K562 (cell line): ENCODE results near the gene IGSF9. TPM values are rescaled to one million over a fixed set of nuclear protein-coding genes. Genes with fewer than 3 reads are reported as not detected.
A peak's percentile ranks its signal among the peaks of the same experiment; 100 is the strongest.

Experiments used
- ATAC-seq: fragments of 200-7000 bp; cut with Tn5 transposase; 3 replicates; pipeline ENCODE4 v1.9.1; 2020; ENCODE audit warnings: moderate library complexity
- BruUV-seq: library from RNA; stranded (reverse); fragments of 400-500 nt; replicated peaks from 2 replicates; lab custom pipeline; 2021; lab: Mats Ljungman, UMichigan
- CTCF ChIA-PET: fragments of 300-600 bp; formaldehyde crosslinking; extraction: SDS; loops from one replicate; lab custom pipeline; 2021; ENCODE audit warnings: low intra/inter-chr PET ratio; lab: Yijun Ruan, JAX
- POLR2A ChIA-PET: fragments of 300-600, 350-650 bp; sonication (Branson Sonifier 250); formaldehyde crosslinking; extraction: SDS; loops from one replicate; lab custom pipeline; 2021; ENCODE audit warnings: antibody characterized with exemption, inconsistent platforms; lab: Yijun Ruan, JAX
- DNase-seq, 4 experiments: peaks; one replicate each; pipeline versions ENCODE4 v3.0.0 to v3.0.0-alpha.2; 2011 to 2018; ENCODE audit warnings: low spot score in 3 of 4, mixed read lengths in 3 of 4; ENCODE audit errors: extremely low read depth in 1 of 4
- FAIRE-seq: peaks from 2 replicates; lab custom pipeline; 2011; peaks lifted over from hg19 to GRCh38; lab: Jason Lieb, UNC
- H2AFZ ChIP-seq: 2 replicates; pipeline ENCODE4 v1.6.0; 2011; ENCODE audit warnings: low read depth, low read length, control low read depth, inconsistent platforms
- H3K27ac ChIP-seq: fragments of 200-600 bp; 3 replicates; pipeline ENCODE4 v1.8.0; 2011; ENCODE audit warnings: low read depth, mild to moderate bottlenecking, control low read depth, inconsistent platforms, low read length, moderate library complexity, mixed read lengths; ENCODE audit errors: extremely low read depth
- H3K27me3 ChIP-seq, 2 experiments: fragments of 300-600 bp in 1 of 2; 2 replicates in 1 of 2; 3 replicates in 1 of 2; pipeline versions ENCODE4 v1.6.0 to v1.8.0; 2011; ENCODE audit warnings: inconsistent platforms in 2 of 2, low read length in 2 of 2, mild to moderate bottlenecking in 1 of 2, mixed read lengths in 1 of 2, moderate library complexity in 1 of 2; ENCODE audit not compliant: control insufficient read depth in 2 of 2, insufficient read depth in 2 of 2
- H3K36me3 ChIP-seq: fragments of 300-600 bp; 3 replicates; pipeline ENCODE4 v1.8.0; 2011; ENCODE audit warnings: mild to moderate bottlenecking, low read length, inconsistent platforms; ENCODE audit not compliant: control insufficient read depth, insufficient read depth
- H3K4me1 ChIP-seq, 2 experiments: fragments of 200-600 bp in 1 of 2; replicated peaks in 1 of 2; 2 replicates in 1 of 2; 3 replicates in 1 of 2; pipeline versions ENCODE4 v1.5.1 to v1.8.0; 2011; ENCODE audit warnings: inconsistent platforms in 2 of 2, low read length in 2 of 2, mild to moderate bottlenecking in 1 of 2, mixed read lengths in 1 of 2, moderate library complexity in 1 of 2; ENCODE audit not compliant: control insufficient read depth in 2 of 2, insufficient read depth in 2 of 2
- H3K4me2 ChIP-seq: 2 replicates; pipeline ENCODE4 v1.6.1; 2011; ENCODE audit warnings: low read length, control low read depth, inconsistent platforms, mixed read lengths; ENCODE audit not compliant: insufficient read depth
- H3K4me3 ChIP-seq: fragments of 200-600 bp; sonication (generic), shearing (Covaris generic); 2 replicates; pipeline ENCODE4 v1.5.1; 2016; ENCODE audit warnings: control low read depth, inconsistent platforms
- H3K79me2 ChIP-seq: fragments of 200-600 bp; 3 replicates; pipeline ENCODE4 v1.8.0; 2011; ENCODE audit warnings: low read length, inconsistent platforms; ENCODE audit not compliant: control insufficient read depth, insufficient read depth
- H3K9ac ChIP-seq, 2 experiments: 2 replicates each; pipeline versions ENCODE4 v1.6.0 to v1.6.1; 2011; ENCODE audit warnings: low read depth in 2 of 2, low read length in 2 of 2, control low read depth in 1 of 2, inconsistent platforms in 1 of 2, mild to moderate bottlenecking in 1 of 2, mixed read lengths in 1 of 2; ENCODE audit not compliant: insufficient read depth in 1 of 2
- H3K9me1 ChIP-seq: one replicate; pipeline ENCODE4 v1.6.0; 2011; ENCODE audit warnings: inconsistent platforms, mild to moderate bottlenecking, low read length, moderate library complexity; ENCODE audit not compliant: control insufficient read depth, insufficient read depth
- H3K9me3 ChIP-seq: replicated peaks from 2 replicates; pipeline ENCODE4 v1.5.1; 2011; ENCODE audit warnings: low read depth, low read length, inconsistent platforms; ENCODE audit not compliant: control insufficient read depth, insufficient read depth
- H4K20me1 ChIP-seq: replicated peaks from 2 replicates; pipeline ENCODE4 v1.6.1; 2011; ENCODE audit warnings: low read length, inconsistent platforms, mixed read lengths; ENCODE audit not compliant: control insufficient read depth, insufficient read depth
- BRD9 ChIP-seq: fragments of 450-650 bp; IDR thresholded peaks from 2 replicates; pipeline ENCODE4 v1.6.1; 2018; ENCODE audit warnings: low read depth; ENCODE audit not compliant: partially characterized antibody
- CBFA2T2 ChIP-seq: fragments of 450-650 bp; conservative IDR thresholded peaks from 2 replicates; pipeline ENCODE4 v1.6.1; 2017; ENCODE audit warnings: mild to moderate bottlenecking
- CSDE1 ChIP-seq, 2 experiments: fragments of 450-650 bp; IDR thresholded peaks; 2 replicates each; pipeline ENCODE4 v1.6.1; 2016; ENCODE audit warnings: mild to moderate bottlenecking in 1 of 2
- FOXJ3 ChIP-seq: sonication (generic); formaldehyde crosslinking; IDR thresholded peaks from 2 replicates; pipeline ENCODE4 v1.4.0; 2020; ENCODE audit warnings: mild to moderate bottlenecking, missing genetic modification reagents
- HDAC8 ChIP-seq: fragments of 450-650 bp; IDR thresholded peaks from 2 replicates; pipeline ENCODE4 v1.6.1; 2016; ENCODE audit warnings: mild to moderate bottlenecking, missing genetic modification characterization, moderate library complexity, missing compliant biosample characterization
- MCM5 ChIP-seq: fragments of 450-650 bp; IDR thresholded peaks from 2 replicates; pipeline ENCODE4 v1.6.1; 2016; ENCODE audit warnings: low read depth
- MYC ChIP-seq, 2 experiments: fragments of 250-450 bp in 1 of 2; sonication (Bioruptor Pico) in 1 of 2; IDR thresholded peaks; 2 replicates each; pipeline versions ENCODE4 v1.5.1 to v1.6.1; 2012 to 2021; ENCODE audit warnings: low read depth in 2 of 2, borderline replicate concordance in 1 of 2, improper control_type of control experiment in 1 of 2, low read length in 1 of 2, mild to moderate bottlenecking in 1 of 2, moderate library complexity in 1 of 2
- NEUROD1 ChIP-seq: fragments of 150-350 bp; IDR thresholded peaks from 2 replicates; pipeline ENCODE4 v1.6.1; 2014; ENCODE audit warnings: borderline replicate concordance, low read length, low read depth; ENCODE audit not compliant: partially characterized antibody
- PHF8 ChIP-seq: fragments of 200-600 bp; sonication (generic); IDR thresholded peaks from 2 replicates; pipeline ENCODE4 v1.6.1; 2012; ENCODE audit warnings: mixed run types, mild to moderate bottlenecking, inconsistent platforms, low read length, moderate library complexity, borderline replicate concordance
- RFX1 ChIP-seq: fragments of 450-650 bp; IDR thresholded peaks from 2 replicates; pipeline ENCODE4 v1.6.1; 2016; ENCODE audit warnings: mild to moderate bottlenecking, moderate library complexity
- SIN3A ChIP-seq, 2 experiments: fragments of 150-350 bp in 1 of 2; IDR thresholded peaks; 2 replicates each; pipeline ENCODE4 v1.6.1; 2011 to 2016; ENCODE audit warnings: borderline replicate concordance in 2 of 2, low read depth in 2 of 2, low read length in 2 of 2, mild to moderate bottlenecking in 2 of 2, moderate library complexity in 2 of 2; ENCODE audit not compliant: control insufficient read depth in 1 of 2
- ZBTB1 ChIP-seq: sonication (generic); formaldehyde crosslinking; IDR thresholded peaks from 2 replicates; pipeline ENCODE4 v1.8.1; 2023; ENCODE audit warnings: missing genetic modification reagents, low read depth, mild to moderate bottlenecking, borderline replicate concordance
- ZFX ChIP-seq: sonication (generic); formaldehyde crosslinking; IDR thresholded peaks from 2 replicates; pipeline ENCODE4 v1.8.0; 2022; ENCODE audit warnings: mild to moderate bottlenecking, missing genetic modification reagents, moderate library complexity
- WGBS: fragments of 100-300 bp; shearing (Covaris generic); methylation state at CpG from one replicate; pipeline ENCODE4 v1.1.6; 2016; ENCODE audit warnings: low coverage, mixed read lengths; ENCODE audit not compliant: insufficient coverage; ENCODE audit errors: missing lambda C conversion rate; 5-methylcytosine and 5-hydroxymethylcytosine counted together
- in situ Hi-C: fragments of 300-500 bp; cut with MboI; formaldehyde crosslinking; loops from 4 replicates; pipeline ENCODE4 v1.15.0; 2018; ENCODE audit warnings: inconsistent platforms, mixed read lengths
- intact Hi-C: fragments of 100-400 bp; cut with micrococcal nuclease; formaldehyde crosslinking; loops from 2 replicates; pipeline ENCODE4 v1.14.2; 2022
- polyA plus RNA-seq, 8 experiments: library from polyadenylated mRNA; depleted of rRNA in 4 of 8; stranded (reverse) in 5 of 8; unstranded in 3 of 8; fragments of >200 nt; fragmentation: Nextera tagmentation in 2 of 8; fragmentation: Illumina TruSeq in 1 of 8; extraction: Ambion mirVana in 2 of 8; extraction: Trizol in 1 of 8; gene quantifications; 2 replicates each; pipeline versions ENCODE4 v1.2.1 to v1.2.3, GENCODE V29; 2011 to 2014; ENCODE audit warnings: inconsistent platforms in 1 of 8, missing spikeins in 1 of 8
- total RNA-seq, 7 experiments: library from RNA; depleted of rRNA in 6 of 7; stranded (reverse); fragments of >200 nt in 6 of 7; fragmentation: Illumina TruSeq in 2 of 7; extraction: Trizol in 2 of 7; gene quantifications; 2 replicates each; pipeline versions ENCODE4 v1.2.1 to v1.2.3, GENCODE V29; 2011 to 2021; ENCODE audit warnings: low replicate concordance in 1 of 7
- TF ChIP-seq, protein P1 (sequence below): sonication (generic); formaldehyde crosslinking; IDR thresholded peaks from 2 replicates; pipeline ENCODE4 v1.8.0; 2022; ENCODE audit warnings: missing genetic modification reagents, mild to moderate bottlenecking, moderate library complexity, borderline replicate concordance
- TF ChIP-seq, protein P2 (sequence below): fragments of 200-800 bp; sonication (Bioruptor generic); IDR thresholded peaks from 2 replicates; pipeline ENCODE4 v1.6.1; 2017; ENCODE audit warnings: missing genetic modification characterization, missing compliant biosample characterization
- TF ChIP-seq, protein P3 (sequence below): fragments of 450-650 bp; formaldehyde crosslinking; IDR thresholded peaks from 2 replicates; pipeline ENCODE4 v1.4.0; 2020; ENCODE audit warnings: mild to moderate bottlenecking, moderate library complexity

Gene IGSF9
- total and polyA plus RNA-seq, 9 of the 15 experiments (the other 6 are each of a cell fraction or from before 2014, with no cell fraction given), result 0.03 to 0.29 (median 0.07) TPM; not detected in 1

DNA sequence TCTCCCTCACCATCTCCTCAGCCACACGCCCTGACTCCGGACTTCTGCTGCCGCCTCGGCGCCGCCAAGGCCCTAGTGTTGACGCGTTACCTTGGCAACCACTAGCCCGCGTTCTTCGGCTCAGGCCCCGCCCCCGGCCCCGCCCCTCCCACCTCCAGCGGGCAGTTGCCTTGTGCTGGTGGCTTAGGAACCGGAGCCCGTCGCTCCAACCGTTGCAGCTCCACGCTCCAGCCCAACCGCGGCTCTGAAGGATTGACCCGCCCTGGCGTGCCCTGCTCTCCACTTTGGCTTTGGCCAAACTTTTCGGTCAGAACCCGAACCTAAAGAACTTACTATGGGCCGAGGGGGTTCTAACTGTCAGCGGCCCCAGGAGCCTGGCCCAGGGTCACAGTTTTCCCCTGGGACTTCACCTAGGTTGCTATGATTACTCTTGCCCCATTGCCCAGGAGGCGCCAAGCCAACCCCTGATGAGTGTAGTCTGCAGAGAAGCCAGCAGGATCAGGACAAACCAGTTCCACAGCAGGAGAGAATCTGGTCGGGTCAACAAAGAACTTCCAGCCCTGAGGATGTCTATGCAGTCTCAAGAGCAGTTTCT, 45.2 kb downstream of the IGSF9 start, which contains the start of gene CFAP45:
TSS of gene CFAP45 (minus strand) at position 80 of the 595 bp plus-strand sequence. CDS start at position 13, 67 bp downstream.
- Histone ChIP-seq H3K27ac (peak within 1 kb of the TSS; percentile 60; the same call in 1 of the 3 replicates), H3K4me1 (peaks cover 18 to 30% of the 10 kb centered on the region in 2 experiments), H3K4me2 (peak within 1 kb of the TSS; percentile 50), H3K27me3 (no peaks in the 10 kb centered on the region), H3K4me3 (0 out of 2 replicates have a peak within 1 kb of the TSS, but pooled peaks have one; percentile 11), H2AFZ (peak within 1 kb of the TSS; percentile 88), H3K9me1 (no peaks in the 10 kb centered on the region), H3K79me2 (no peaks in the 10 kb centered on the region), H3K9ac (peak within 1 kb of the TSS; percentile 36 to 88), H3K9me3 (no peaks in the 10 kb centered on the region), H3K36me3 (no peaks in the 10 kb centered on the region), H4K20me1 (no peaks in the 10 kb centered on the region)
- 6% methylated on average over 27 of the region's 30 CpGs for WGBS
- ATAC-seq, result peak; percentile 98
- intact Hi-C loops, result loop anchor here (1.0 kb wide), 1 partner anchor 24 kb away; no protein-coding TSS in a partner anchor
- CTCF ChIA-PET, result no interaction called here
- in situ Hi-C loops, result no loop called here
- BruUV-seq, result no TSS peak
- FAIRE-seq, result peak; percentile 49
- peak; percentile 93 to 98 (median 96) for DNase-seq
- POLR2A ChIA-PET, result interaction anchor here (1.0 to 2.1 kb wide), 5 partner anchors 11 to 30 kb away, joined by 3 to 8 read pairs (median 4); partner anchors contain the start of gene TAGLN2
- TF ChIP-seq PHF8 (peak; percentile 25; the same call in 1 of the 2 replicates), BRD9 (no peak), NEUROD1 (peak; percentile 51), SIN3A (IDR thresholded peaks at IDR 0.05; ENCODE audit: borderline replicate concordance in 2 of 2, control insufficient read depth in 1 of 2, low read depth in 2 of 2, low read length in 2 of 2) (peak in 1 of 2 experiments; percentile 27; a peak in 1 of 4 replicates), ZFX (CRISPR knock-in tag) (peak; percentile 6; the same call in 1 of the 2 replicates), CSDE1 (IDR thresholded peaks at IDR 0.05) (peak in 1 of 2 experiments; percentile 70; a peak in 1 of 4 replicates), RFX1 (peak; percentile 97), CBFA2T2 (no peak), HDAC8 (tag) (no peak), MYC (IDR thresholded peaks at IDR 0.05; ENCODE audit: low read depth, low read length) (0 out of 2 replicates have a peak, but pooled peaks have one; percentile 21), MYC (CRISPR knock-in tag; IDR thresholded peaks at IDR 0.05; ENCODE audit: borderline replicate concordance, low read depth) (no peak), MCM5 (no peak), FOXJ3 (CRISPR knock-in tag) (peak; percentile 89), ZBTB1 (no peak)
- TF ChIP-seq, protein P1, sequence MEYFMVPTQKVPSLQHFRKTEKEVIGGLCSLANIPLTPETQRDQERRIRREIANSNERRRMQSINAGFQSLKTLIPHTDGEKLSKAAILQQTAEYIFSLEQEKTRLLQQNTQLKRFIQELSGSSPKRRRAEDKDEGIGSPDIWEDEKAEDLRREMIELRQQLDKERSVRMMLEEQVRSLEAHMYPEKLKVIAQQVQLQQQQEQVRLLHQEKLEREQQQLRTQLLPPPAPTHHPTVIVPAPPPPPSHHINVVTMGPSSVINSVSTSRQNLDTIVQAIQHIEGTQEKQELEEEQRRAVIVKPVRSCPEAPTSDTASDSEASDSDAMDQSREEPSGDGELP (CRISPR knock-in tag), result peak; percentile 42; the same call in 1 of the 2 replicates
- TF ChIP-seq, protein P2, sequence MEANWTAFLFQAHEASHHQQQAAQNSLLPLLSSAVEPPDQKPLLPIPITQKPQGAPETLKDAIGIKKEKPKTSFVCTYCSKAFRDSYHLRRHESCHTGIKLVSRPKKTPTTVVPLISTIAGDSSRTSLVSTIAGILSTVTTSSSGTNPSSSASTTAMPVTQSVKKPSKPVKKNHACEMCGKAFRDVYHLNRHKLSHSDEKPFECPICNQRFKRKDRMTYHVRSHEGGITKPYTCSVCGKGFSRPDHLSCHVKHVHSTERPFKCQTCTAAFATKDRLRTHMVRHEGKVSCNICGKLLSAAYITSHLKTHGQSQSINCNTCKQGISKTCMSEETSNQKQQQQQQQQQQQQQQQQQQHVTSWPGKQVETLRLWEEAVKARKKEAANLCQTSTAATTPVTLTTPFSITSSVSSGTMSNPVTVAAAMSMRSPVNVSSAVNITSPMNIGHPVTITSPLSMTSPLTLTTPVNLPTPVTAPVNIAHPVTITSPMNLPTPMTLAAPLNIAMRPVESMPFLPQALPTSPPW (CRISPR knock-in tag), result peak; percentile 63; the same call in 1 of the 2 replicates
- TF ChIP-seq, protein P3, sequence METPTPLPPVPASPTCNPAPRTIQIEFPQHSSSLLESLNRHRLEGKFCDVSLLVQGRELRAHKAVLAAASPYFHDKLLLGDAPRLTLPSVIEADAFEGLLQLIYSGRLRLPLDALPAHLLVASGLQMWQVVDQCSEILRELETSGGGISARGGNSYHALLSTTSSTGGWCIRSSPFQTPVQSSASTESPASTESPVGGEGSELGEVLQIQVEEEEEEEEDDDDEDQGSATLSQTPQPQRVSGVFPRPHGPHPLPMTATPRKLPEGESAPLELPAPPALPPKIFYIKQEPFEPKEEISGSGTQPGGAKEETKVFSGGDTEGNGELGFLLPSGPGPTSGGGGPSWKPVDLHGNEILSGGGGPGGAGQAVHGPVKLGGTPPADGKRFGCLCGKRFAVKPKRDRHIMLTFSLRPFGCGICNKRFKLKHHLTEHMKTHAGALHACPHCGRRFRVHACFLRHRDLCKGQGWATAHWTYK (CRISPR knock-in tag), result 0 out of 2 replicates have a peak, but pooled peaks have one; percentile 24
